Measurements from ENCODE around the gene GEMIN5.

- TF ChIP-seq CTCF (IDR thresholded peaks at IDR 0.05) (no peak), POLR2A (IDR thresholded peaks at IDR 0.05) (no peak)
Observed at GRCh38 chr5:154934881-154935280, 3.1 kb downstream of the GEMIN5 start.

Data from prostate gland (tissue), 2 donors.